ENCODE results near the gene ZNF222. TPM values are rescaled to one million over a fixed set of nuclear protein-coding genes. Genes with fewer than 3 reads are reported as not detected.

ZNF222 gene
- total and polyA plus RNA-seq, 2 of the 8 experiments (the other 6 are each of a cell fraction or from before 2014, with no cell fraction given): 1.7 to 3.4 TPM

GRCh38 chr19:44069415-44069814 is 44.2 kb downstream of the ZNF222 start (continued):
- no peak for TF ChIP-seq CHD7 (IDR thresholded peaks at IDR 0.05; ENCODE audit: insufficient replicate concordance, low read length)
- no peak for TF ChIP-seq CHD1 (IDR thresholded peaks at IDR 0.05; ENCODE audit: low read depth, low read length)
- TF ChIP-seq SP2 (IDR thresholded peaks at IDR 0.05; ENCODE audit: low read length): no peak
- no peak for TF ChIP-seq SIN3A (conservative IDR thresholded peaks at IDR 0.05 in 1 of 2, IDR thresholded peaks at IDR 0.05 in 1 of 2; ENCODE audit: low read depth in 1 of 2, low read length in 2 of 2)
- no peak for TF ChIP-seq RAD21 (IDR thresholded peaks at IDR 0.05 in 1 of 2, conservative IDR thresholded peaks at IDR 0.05 in 1 of 2; ENCODE audit: low read depth in 2 of 2, low read length in 2 of 2)
- no peak for TF ChIP-seq RXRA (IDR thresholded peaks at IDR 0.05; ENCODE audit: insufficient read depth, low read depth, low read length)
- no peak for TF ChIP-seq POU5F1 (IDR thresholded peaks at IDR 0.05; ENCODE audit: low read depth, low read length)
- no peak for TF ChIP-seq CREB1 (IDR thresholded peaks at IDR 0.05)
- TF ChIP-seq BACH1 (IDR thresholded peaks at IDR 0.05; ENCODE audit: low read length): no peak
- no peak for TF ChIP-seq BRCA1 (IDR thresholded peaks at IDR 0.05; ENCODE audit: low read depth, low read length)
- TF ChIP-seq KDM1A (IDR thresholded peaks at IDR 0.05; ENCODE audit: borderline replicate concordance, low read length): no peak
- no peak for TF ChIP-seq YY1 (IDR thresholded peaks at IDR 0.05; ENCODE audit: low read depth, low read length)
- no peak for TF ChIP-seq SIRT6 (IDR thresholded peaks at IDR 0.05; ENCODE audit: low read length)
- TF ChIP-seq POLR2A (IDR thresholded peaks at IDR 0.05; ENCODE audit: control extremely low read depth in 1 of 2, low read depth in 2 of 2, low read length in 2 of 2): no peak

Data from H1 (cell line).